ENCODE results near the gene ZNF578.

DNA sequence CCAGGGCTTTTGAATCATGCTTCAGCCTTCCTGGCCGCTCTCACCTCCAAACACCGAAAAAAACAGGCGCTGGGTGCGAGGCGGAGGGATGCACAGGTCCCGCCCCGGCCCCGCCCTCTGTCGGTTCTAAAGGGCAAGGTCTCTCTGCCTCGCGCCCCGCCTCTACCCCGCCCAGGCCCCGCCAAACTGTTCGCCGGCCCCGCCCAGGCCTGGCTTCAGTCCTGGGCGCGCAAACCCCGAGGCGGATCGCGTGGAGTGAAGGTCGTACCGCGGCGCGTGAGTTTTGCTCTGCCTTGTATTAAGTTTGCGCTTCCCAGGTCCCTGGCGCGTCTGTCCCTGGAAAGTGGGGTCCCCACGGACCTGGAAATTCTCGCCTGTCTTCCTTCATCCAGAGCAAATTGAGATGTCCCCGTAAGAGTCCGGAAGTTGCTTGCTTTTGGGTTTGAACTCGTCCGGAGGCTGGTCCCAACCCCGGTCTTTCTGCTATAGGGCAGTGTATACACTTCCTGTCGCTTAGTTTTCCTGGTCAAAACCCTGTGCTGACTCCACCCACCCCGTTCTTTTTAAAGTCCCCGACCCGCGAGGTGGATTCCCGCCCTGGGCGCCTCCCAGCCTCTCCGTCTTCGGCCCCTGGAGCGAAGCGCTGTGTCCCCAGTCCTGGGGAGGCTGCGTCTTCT, 82.6 kb downstream of the ZNF578 start:
- no peak for TF ChIP-seq GATA2 (IDR thresholded peaks at IDR 0.05; ENCODE audit: low read depth, low read length)
- TF ChIP-seq GATA3 (IDR thresholded peaks at IDR 0.05; ENCODE audit: low read depth, low read length), result no peak

Data from SH-SY5Y (cell line).